HuH-7 (cell line): ENCODE measurements around the gene HSD17B4.
"Not testable (repeated sequence)": the region's sequence is repeated elsewhere in the genome, so short reads cannot be mapped to it uniquely, and the experiment has no call there.

Source experiments
- DNase-seq: peaks from one replicate; pipeline ENCODE4 v3.0.0; 2011; ENCODE audit warnings: low spot score

HSD17B4 gene, protein sequence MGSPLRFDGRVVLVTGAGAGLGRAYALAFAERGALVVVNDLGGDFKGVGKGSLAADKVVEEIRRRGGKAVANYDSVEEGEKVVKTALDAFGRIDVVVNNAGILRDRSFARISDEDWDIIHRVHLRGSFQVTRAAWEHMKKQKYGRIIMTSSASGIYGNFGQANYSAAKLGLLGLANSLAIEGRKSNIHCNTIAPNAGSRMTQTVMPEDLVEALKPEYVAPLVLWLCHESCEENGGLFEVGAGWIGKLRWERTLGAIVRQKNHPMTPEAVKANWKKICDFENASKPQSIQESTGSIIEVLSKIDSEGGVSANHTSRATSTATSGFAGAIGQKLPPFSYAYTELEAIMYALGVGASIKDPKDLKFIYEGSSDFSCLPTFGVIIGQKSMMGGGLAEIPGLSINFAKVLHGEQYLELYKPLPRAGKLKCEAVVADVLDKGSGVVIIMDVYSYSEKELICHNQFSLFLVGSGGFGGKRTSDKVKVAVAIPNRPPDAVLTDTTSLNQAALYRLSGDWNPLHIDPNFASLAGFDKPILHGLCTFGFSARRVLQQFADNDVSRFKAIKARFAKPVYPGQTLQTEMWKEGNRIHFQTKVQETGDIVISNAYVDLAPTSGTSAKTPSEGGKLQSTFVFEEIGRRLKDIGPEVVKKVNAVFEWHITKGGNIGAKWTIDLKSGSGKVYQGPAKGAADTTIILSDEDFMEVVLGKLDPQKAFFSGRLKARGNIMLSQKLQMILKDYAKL

DNA sequence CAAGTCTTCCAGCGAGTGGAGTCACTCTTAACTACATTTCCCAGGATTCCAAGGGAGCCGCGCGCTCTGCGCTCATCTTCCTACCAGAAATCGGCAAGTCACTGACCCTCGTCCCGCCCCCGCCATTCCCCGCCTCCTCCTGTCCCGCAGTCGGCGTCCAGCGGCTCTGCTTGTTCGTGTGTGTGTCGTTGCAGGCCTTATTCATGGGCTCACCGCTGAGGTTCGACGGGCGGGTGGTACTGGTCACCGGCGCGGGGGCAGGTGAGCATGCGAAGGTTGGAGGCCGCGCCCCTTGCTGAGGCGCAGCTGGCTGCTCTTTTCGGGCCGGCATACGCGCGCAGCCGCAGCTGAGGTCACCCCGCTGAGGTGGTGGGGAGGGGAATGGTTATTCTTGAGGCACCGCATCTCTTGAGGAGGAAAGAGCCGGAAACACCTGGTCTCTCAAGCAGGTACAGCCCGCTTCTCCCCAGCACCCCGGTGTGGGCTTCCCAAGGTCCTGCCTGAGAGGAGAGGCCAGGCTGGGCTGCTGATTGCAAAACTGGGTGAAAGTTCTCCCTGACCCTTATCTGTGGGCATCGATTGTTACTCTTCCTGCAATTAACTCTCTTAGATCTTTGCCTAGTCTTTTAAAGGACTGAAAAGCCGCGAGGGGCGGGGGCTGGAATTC is at the start of gene HSD17B4:
Gene HSD17B4, plus strand, starts transcription at position 125 of the 667 bp plus-strand sequence. Its CDS starts 79 bp downstream, at position 204.
- DNase-seq = peak; percentile 67

DNA sequence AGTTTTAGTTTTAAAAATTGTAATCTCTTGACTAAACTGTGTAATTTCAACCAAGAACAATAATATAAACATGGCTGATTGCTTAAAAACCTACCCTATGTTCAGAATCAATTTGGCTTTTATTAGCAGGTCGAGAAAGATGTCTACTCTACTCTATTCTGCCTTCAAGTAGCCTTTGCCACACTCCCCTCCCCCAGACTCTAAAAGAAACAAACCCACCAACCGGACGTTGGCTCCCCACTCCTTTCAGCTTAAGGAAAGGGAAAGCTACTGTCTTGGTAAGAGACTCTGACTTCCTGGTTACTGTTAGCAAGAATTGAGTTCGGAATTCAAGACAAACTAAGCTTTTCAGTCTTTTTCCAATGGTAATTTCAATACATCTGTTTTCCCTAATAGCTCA is 49.7 kb upstream of the HSD17B4 start:
- DNase-seq = no peak

DNA sequence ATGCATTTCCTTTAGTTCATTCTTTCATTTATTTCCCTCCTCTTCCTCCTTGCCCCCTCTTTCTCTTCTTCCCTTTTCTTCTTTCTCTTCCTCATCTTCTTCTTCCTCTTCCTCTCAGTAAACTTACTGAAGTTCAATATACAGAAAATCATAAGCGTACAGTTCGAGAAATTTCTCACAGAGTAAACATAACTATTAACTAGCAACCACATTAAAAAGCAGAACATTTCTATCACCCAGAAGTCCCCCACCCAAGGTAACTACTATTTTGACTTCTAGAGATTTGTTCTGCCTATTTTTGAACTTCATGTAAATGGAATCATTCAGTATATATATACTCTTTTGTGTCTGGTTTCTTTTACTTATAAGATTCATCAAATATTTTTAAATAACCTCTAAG is 48.3 kb upstream of the HSD17B4 start:
- DNase-seq = no peak

DNA sequence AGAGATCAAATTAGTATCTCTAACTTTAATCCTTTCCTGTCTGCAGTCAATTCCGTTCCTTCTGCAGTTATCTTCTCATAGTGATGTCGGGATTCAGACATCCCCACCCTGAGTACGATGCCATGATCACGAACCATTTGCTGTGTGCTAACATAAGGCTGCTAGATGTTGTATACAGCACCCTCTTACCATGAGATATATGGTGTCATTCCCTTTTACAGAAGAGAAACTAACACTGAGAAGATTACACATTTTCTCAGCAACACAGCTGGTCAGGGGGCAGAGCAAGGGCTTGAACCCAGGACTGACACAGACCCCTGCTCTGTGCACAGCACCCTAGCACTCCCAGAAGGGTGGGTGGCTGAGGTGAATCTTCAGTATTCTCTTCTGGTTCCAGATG is 46.9 kb upstream of the HSD17B4 start:
- DNase-seq = no peak

DNA sequence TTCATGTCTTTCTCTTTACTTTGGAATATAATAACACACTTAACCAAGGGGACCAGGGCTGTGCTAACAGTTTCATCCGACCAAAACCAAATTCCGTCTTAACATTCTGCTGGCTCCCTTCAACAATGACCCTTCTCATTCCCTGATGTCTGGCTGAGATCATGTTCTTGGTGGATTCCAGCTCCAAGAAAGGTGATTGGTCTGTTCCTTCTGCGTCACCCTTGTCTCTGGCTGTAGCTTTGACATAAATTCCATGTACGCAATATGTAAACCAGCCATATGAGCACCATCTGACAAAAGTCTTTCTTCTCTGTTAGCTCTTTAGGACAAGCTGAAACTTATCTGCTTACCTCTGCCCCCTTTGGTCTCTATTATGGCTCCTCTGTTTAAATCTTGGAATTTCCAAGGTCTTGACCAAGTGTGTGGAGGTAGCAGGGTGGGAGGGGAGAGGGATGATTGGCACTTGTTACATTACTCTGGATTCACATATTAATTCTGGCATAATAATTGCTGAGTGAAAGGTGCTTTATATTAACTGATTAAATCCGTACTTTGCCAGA is 45.7 kb upstream of the HSD17B4 start:
- DNase-seq = no peak

DNA sequence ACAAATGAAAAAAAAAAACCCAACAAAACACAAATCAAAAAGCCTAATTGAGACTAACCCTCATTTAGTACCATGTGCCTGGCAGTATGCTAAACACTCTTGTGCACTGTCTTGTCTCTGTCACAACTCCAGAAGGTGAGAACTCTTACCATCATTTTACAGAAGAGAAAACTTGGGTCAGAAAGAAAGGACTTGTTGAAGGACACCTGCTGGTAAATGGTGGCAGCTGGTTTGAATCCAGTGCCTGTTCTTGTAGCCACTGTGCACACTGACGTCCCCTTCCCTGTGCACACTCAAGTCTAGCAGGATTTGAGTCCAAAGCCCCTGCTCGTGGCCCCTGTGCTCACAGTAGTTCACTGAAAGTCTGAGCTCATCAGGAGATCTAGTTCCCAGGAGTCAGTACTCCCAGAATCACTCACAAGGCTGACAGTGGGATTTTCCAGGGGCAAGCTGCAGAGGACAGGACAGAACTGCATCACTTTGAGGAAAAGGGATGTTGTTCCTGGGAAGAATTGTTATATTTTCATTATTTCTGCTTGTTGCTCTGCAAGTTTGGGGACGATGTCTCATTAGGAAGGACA is 43.0 kb upstream of the HSD17B4 start:
- no peak for DNase-seq

DNA sequence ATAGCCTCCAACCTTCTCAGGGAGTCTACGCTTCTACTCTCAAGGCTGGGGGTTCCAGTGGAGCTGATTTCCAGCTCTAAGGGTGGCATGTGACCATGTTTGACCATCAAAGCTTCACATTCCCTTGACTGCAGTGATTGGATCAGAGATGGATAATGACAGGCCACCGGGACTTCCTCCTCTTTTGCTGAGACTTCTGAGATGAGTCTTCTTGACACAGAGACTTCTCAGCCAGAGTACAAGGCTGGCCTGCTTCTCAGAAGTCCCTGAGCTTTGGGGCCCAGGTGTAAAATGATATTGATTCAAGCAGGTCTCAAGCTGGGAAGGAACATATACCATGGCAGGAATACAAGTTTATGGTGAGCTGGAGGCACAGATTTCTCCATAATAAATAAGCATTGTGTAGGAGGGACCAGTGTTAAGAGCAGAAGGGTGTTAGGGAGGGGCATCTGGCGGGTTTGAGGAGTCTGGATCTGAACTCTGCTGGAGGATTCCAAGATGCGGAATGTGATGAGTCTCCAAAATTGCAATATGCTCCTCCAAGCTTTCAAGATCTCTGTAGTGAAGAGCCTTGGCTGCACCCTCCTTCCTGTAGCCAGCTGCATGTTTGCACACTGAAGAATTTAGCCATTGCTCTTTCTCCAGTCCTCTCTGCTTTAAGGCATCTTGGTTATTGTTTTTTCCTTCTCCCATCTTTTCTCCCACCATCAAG is 41.7 kb upstream of the HSD17B4 start:
- DNase-seq = no peak

DNA sequence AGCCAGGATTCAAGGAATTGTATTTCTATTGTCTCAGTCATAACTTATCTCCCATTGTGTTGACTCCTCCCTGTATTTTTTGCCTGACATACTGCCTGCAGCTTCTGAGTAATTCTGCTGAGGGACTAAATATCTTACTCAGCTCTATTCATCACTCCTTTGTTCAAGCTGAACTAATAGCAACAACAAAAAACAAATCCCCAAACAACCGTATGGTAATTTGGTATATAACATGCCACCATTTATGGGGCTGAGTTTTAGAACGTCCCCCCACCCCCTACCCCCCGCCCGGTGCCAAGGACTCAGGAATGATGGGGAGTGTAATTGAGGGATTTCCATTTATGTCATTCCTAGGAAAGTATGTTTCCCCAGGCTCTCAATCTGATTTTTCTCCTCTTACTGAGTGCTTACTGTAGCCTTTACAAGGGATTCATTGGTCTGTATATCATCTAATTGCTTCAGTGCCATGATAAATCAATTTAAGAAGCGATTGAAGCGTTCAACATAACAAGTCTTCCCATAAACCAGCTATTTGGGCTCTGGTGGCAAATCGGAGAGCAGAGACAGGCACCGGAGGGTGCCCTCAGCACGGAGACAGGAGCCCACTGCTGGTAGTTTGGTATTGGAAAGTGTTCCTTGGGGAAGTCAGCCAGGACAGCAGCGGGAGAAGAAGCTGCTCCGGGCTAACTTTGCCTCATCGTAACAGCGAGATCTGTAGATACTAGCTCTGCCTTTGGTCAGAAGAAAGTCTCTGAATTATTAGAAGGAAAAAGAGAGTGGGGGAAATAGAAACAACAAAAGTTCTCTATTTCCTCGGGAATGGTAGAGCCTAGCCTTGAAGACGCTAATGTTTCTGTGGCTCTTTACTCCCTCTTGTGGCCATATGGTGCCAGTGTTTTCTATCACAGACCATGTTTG is 40.7 kb upstream of the HSD17B4 start:
- peak; percentile 29 for DNase-seq

DNA sequence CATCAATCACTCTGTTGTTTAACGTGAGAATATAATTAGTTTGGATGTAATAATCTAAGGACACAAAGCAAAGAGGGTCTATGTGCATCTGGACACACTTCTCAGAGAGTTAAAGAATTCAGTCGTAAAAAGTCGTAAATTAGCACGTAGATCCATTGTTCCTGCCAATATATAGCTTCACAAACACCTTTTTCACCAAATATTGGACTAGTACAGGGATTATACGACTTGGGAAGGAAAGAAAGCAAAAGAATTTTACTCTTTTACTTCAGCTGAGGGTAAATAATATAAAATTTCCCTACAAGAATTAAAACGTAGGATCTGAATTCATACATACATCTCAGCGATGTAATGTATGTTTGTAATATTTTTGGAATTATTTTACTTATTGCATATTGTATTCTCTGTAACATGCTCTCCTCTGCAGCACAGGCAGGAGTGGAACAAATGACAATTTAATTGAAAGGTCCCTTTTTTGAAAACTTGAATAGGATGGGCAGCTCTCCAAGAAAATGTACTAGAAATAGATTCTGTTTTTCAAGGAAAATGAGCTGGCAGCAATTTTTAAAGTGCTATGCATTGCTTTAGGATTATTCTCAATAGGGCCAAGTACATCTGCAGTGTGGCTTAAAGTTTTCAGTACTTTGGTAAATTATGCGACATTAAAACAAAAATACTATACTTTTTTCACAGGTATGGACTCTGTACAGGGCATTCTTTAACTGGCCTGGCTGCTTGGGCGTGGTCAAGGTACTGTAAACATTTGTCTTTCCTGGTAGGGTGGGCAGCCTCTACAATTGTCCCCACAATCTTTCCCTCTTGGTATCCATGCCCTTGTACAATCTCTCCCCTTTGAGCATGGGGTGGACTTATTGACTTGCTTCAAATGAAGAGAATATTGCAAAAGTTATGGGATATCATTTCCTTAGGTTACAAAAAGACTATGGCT is 39.7 kb upstream of the HSD17B4 start:
- DNase-seq = no peak

DNA sequence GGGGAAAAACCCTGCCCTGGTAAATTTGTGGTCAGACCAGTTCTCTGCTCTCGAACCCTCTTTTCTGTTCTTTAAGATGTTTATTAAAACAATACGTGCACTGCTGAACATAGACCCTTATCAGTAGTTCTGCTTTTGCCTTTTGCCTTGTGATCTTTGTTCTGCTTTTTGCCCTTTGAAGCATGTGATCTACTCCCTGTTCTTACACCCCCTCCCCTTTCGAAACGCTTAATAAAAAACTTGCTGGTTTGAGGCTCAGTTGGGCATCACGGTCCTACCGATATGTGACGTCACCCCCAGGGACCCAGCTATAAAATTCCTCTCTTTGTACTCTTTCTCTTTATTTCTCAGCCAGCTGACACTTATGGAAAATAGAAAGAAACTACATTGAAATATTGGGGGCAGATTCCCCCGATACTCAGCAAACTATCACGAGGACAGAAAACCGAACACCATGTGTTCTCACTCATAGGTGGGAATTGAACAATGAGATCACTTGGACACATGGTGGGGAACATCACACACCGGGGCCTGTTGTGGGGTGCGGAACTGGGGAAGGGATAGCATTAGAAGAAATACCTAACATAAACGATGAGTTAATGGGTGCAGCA is 38.1 kb upstream of the HSD17B4 start:
- DNase-seq = not testable (repeated sequence)

DNA sequence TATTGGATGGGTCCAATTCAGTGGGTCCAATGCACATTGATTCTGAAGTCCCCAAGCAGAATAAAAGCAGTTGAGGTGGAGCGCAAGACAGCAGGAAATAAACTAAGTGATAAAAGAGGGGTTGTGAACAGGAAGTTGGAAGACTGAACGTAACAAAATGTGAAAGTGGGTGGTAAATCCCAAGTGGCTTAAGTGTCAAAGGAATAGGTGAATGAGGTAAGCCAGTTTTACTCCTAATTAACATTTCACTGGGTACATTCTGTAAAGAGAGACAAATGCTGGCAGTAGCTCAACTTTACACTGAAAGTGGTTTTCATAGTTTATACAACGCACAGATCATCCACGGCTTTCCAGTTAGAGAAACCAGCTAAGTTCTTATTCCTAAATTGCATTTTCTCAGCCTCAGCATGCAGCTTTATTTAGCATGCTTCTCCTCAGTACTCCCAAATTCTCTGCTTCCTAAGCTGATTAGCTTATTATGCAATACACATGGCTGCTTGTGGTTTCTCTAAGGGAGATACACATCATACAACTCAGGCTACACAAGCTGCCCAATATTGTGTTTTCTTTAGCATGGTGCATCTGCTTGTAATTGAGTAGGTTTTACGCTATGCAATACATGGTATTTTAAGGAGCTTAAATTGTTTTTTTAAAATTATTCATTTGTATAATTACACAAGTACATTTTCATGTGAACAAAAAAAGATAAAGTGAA is 34.2 kb upstream of the HSD17B4 start:
- no peak for DNase-seq

DNA sequence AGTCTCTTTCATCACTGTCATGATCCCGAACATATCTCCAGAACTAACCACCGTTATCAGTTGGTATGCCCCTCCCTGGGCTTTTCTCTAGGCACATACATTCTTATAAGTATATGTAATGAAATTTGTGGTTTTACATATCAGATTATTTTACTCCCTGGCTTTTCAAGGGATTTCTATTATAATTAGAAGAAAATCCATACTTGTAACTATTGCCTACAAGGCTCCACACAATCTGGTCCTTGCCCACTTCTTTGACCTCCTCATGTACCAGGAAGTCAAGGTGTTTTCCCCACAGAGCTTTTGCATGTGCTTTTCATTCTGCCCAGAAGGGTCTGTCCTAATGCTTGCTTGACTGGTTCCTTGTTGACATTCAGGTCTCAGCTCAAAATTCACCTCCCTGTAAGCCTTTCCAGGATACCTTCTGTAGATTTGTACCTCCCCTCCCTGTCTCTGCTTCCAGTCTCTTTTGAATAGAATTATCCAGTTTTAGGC is 33.6 kb upstream of the HSD17B4 start:
- no peak for DNase-seq

DNA sequence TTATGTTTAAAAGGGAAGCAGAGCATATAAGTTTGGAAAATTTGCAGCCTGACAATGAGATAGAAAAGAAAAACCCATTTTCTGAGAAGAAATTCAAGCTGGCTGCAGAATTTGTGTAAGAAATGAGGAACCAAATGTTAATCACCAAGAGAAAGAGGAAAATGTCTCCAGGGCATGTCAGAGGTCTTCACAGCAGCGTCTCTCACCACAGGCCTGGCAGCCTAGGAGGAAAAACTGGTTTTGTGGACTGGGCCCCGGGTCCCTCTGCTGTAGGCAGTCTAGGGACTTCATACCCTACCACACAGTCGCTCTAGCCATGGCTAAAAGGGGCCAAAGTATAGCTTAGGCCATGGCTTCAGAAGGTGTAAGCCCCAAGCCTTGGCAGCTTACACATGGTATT is 32.1 kb upstream of the HSD17B4 start:
- no peak for DNase-seq

DNA sequence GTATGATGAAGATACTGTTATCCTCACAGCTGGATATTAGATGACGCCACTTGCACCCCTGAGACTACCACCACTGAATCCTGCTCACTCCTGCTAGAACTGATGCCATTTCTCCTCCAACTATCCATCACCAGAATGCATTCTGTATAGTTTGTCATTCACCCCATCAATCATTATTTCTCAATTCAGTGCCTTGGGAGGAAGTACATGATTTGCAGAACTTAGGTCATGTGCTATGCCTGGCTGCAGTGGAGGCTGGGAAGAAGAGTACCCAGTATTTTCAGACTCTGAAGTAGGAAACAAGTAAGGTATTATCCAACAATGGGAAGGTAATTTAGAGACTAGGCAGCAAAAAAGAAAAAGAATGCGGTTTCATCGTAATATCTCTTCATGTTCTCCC is 26.2 kb upstream of the HSD17B4 start:
- DNase-seq = no peak

DNA sequence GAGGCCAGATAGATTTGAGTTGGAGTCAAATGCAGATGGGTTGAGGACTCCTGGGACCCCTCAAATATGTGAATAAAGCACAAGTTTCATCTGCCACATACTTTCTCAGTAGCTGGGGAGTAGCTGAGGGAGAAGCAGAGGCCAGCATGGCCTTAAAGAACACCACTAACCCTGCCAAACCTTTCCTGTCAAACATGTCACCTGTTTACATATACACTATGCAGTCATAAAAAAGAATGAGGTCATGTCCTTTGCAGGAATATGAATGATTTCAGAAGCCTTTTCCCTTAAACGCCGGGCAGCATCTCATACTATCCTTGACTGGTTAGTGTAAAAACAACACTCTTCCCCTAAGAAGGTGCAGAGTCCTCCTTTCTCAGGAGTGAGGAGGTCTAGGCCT is 25.2 kb upstream of the HSD17B4 start:
- DNase-seq = no peak

DNA sequence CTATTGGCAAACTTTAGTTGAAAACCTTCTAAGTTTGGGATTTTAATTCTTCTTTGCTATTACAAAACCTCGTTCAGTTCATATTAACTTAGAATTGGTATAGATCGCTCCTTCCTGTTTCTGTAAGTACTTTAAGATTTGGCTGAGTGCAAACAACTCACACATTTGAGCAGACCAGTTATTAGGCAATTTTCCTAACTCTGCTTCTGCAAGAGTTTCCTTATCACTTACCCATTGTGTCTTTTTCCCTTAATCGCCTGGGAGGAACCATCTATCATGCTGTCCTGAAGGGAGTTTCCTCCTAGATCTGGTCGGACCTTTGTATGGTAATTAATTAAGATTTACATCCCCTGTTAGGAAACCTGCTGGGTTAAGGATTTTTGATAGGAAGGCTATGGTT is 24.7 kb upstream of the HSD17B4 start:
- DNase-seq = not testable (repeated sequence)

DNA sequence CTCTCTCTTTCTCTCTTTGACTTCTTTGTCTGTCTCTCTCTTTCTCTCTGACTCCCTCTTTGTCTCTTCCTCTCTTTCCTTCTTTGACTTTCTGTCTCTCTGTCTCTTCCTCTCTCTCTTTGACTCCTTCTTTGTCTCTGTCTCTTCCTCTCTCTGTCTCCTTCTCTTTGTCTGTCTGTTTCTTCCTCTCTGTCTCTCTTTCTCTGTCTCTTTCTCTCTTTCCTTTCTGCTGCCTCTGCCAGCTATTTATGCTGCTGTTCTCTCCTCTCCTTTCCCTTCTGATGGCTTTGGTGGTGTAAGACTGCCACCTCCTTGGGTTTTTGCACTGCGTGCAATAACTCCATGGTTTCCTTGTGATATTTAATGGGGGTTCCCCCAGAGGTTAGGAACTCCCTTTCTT is 24.1 kb upstream of the HSD17B4 start:
- DNase-seq = not testable (repeated sequence)

DNA sequence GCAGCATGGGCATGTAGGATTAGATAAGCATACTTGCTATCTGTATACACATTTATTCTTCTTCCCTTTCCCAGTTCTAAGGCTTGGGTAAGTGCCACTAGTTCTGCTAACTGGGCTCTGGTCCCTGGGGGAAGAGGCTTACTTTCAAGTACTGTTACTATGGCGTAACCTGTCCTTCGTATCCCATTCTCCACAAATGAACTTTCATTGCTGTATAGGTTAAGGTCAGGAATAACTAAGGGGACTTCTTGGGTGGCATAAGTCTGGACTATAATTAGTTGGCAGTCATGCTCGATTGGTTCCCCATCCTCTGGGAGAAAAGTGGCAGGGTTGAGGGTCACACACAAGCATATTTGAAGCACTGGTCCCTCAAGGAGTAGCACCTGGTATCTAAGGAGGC is 23.7 kb upstream of the HSD17B4 start:
- not testable (repeated sequence) for DNase-seq
